Ishikawa (cell line): ENCODE results near the gene CPE.

Experiments used
- CEBPB ChIP-seq: IDR thresholded peaks from 2 replicates; pipeline ENCODE4 v1.6.1; 2012
- CREB1 ChIP-seq: IDR thresholded peaks from 2 replicates; pipeline ENCODE4 v1.6.1; 2012; ENCODE audit warnings: low read depth
- EGR1 ChIP-seq: IDR thresholded peaks from 2 replicates; pipeline ENCODE4 v1.6.1; 2012
- EP300 ChIP-seq: IDR thresholded peaks from 2 replicates; pipeline ENCODE4 v1.6.1; 2012; ENCODE audit warnings: borderline replicate concordance
- FOXM1 ChIP-seq: IDR thresholded peaks from 2 replicates; pipeline ENCODE4 v1.6.1; 2012; ENCODE audit warnings: low read depth, borderline replicate concordance
- NFIC ChIP-seq: IDR thresholded peaks from 2 replicates; pipeline ENCODE4 v1.6.1; 2012
- RAD21 ChIP-seq: IDR thresholded peaks from 2 replicates; pipeline ENCODE4 v1.6.1; 2012; ENCODE audit warnings: low read depth
- REST ChIP-seq: IDR thresholded peaks from 2 replicates; pipeline ENCODE4 v1.6.1; 2012; ENCODE audit warnings: low read depth, mild to moderate bottlenecking
- TAF1 ChIP-seq: IDR thresholded peaks from 2 replicates; pipeline ENCODE4 v1.6.1; 2012; ENCODE audit warnings: low read depth, mild to moderate bottlenecking
- TCF12 ChIP-seq: IDR thresholded peaks from 2 replicates; pipeline ENCODE4 v1.6.1; 2012; ENCODE audit warnings: low read depth
- TEAD4 ChIP-seq: IDR thresholded peaks from 2 replicates; pipeline ENCODE4 v1.6.1; 2012
- YY1 ChIP-seq: IDR thresholded peaks from 2 replicates; pipeline ENCODE4 v1.6.1; 2012; ENCODE audit warnings: low read depth
- ZBTB7A ChIP-seq: IDR thresholded peaks from 2 replicates; pipeline ENCODE4 v1.6.1; 2012; ENCODE audit warnings: low read depth
- TF ChIP-seq, protein P1 (sequence below): IDR thresholded peaks from 2 replicates; pipeline ENCODE4 v1.6.1; 2012
- TF ChIP-seq, protein P2 (sequence below): IDR thresholded peaks from 2 replicates; pipeline ENCODE4 v1.6.1; 2012

Gene CPE

DNA sequence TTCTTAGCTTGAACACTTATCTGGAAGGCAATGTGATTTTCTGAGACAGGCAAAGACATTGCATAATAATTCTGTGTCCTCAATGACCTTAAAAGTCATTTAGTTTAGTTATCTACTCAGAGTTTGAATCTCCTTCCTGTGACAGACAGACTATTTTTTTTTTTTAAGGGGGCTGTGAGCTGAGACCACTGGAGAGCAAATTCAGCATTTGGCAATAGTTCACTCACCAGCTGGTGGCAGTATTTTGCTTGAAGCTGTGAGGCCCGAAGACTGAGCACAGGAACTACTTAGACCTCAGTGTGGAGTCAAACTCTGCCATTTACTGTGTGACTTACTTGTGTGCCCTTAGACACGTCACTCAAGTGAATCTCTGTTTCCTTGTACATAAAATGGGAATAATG lies 22.9 kb upstream of the CPE start:
- TF ChIP-seq CEBPB (no peak), CREB1 (no peak), TCF12 (no peak), REST (no peak), EP300 (no peak), YY1 (no peak), RAD21 (peak; percentile 90), ZBTB7A (peak; percentile 70; the same call in 1 of the 2 replicates), TEAD4 (no peak)
- TF ChIP-seq, protein P1, sequence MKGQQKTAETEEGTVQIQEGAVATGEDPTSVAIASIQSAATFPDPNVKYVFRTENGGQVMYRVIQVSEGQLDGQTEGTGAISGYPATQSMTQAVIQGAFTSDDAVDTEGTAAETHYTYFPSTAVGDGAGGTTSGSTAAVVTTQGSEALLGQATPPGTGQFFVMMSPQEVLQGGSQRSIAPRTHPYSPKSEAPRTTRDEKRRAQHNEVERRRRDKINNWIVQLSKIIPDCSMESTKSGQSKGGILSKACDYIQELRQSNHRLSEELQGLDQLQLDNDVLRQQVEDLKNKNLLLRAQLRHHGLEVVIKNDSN = no peak

DNA sequence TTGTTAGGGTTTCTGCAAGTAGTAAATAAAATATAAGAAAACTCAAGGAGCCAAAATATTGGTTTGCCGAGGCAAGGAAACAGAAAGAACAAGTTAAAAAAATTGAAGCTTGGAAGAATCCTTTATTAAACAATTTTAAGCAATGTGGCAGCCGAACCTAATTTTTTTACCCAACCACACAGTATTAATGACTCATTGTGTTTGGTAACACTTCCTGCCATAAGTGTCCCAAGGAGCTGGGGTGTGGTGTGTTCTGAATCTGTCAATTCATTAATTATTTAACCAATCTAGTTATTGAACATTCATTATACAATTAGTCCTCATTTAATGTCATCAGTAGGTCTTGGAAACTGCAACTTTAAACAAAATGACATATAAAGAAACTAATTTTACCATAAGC lies 19.3 kb upstream of the CPE start:
- TF ChIP-seq TCF12 (no peak), CREB1 (no peak), EGR1 (no peak), YY1 (no peak), FOXM1 (no peak), TEAD4 (no peak), NFIC (no peak)

GRCh38 chr4:165360041-165360695 lies 18.6 kb upstream of the CPE start:
- TF ChIP-seq TEAD4 (no peak), YY1 (no peak)

DNA sequence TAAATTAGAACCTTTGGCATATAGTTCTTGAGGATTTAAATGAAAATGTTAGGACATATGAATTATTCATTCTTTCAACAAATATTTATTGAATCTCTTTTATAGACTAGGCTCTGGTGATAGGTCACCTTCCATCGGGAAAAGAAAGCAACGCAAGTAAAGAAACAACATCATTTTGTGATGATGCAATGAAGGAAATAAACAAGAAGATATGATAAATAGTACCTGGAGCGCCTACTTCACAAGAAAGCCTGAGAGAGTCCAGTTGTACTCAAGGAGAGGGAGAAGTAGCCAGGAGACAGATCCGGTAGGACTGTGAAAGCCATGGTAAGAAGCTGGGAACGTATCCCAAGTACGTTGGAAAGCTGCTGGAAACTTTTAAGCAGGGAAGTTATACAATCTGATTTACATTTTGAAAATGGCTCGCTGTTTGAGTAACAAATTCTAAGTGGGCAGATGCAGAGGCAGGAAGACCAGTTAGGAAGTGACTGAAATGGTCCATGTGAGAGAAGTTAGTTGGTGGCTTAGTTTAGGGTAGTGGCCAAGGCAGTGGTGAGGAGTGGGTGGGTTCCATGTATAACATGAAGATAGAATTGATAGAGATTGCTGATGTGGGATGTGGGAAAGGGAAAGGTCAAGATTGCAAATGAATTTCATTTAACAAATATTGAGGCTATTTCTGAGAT lies 17.7 kb upstream of the CPE start:
- TF ChIP-seq, protein P1 = no peak
- TF ChIP-seq, protein P2, sequence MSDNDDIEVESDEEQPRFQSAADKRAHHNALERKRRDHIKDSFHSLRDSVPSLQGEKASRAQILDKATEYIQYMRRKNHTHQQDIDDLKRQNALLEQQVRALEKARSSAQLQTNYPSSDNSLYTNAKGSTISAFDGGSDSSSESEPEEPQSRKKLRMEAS = no peak
- no peak for TF ChIP-seq REST
- no peak for TF ChIP-seq TCF12
- no peak for TF ChIP-seq CEBPB
- TF ChIP-seq TEAD4 = no peak
- TF ChIP-seq YY1 = no peak
- TF ChIP-seq ZBTB7A = no peak
- no peak for TF ChIP-seq RAD21
- TF ChIP-seq TAF1 = no peak

DNA sequence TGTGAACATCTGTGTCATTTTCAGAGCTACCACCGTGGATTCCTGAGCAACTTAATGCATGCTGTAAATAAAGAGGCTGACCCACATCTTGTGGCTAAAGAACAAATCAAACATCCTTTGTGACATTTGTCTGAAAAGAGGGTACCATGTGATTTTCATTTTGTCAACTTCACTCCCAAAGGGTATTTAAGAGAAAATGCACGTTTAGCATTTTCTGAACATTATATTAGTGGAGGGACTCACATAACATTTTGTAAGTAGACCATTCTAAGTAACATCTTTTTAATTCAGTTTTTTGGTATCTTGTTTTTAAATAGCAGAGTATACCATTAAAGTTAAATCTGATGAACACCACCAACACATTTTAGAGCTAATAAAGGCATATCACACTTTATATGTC lies 17.0 kb upstream of the CPE start:
- TF ChIP-seq RAD21 = no peak
- no peak for TF ChIP-seq TEAD4
- TF ChIP-seq CREB1 = no peak
- no peak for TF ChIP-seq TCF12
- TF ChIP-seq CEBPB = no peak
- TF ChIP-seq NFIC = no peak
- no peak for TF ChIP-seq FOXM1
- no peak for TF ChIP-seq YY1
- no peak for TF ChIP-seq EP300
- no peak for TF ChIP-seq ZBTB7A

- peak; percentile 54; the same call in 1 of the 2 replicates for TF ChIP-seq CEBPB
- no peak for TF ChIP-seq NFIC
Measured at GRCh38 chr4:165364452-165365080, 14.2 kb upstream of the CPE start.
